HepG2 (cell line): ENCODE data around the gene CCDC88C. TPM values are rescaled to one million over a fixed set of nuclear protein-coding genes. Genes with fewer than 3 reads are reported as not detected.
A peak's percentile ranks its signal among the peaks of the same experiment; 100 is the strongest.

Experiments
- ATAC-seq: fragments of 200-7000 bp; cut with Tn5 transposase; 3 replicates; pipeline ENCODE4 v1.9.1; 2020; ENCODE audit warnings: mild to moderate bottlenecking, moderate library complexity
- BruUV-seq: library from RNA; stranded (reverse); fragments of 400-500 nt; replicated peaks from 2 replicates; lab custom pipeline; 2021; lab: Mats Ljungman, UMichigan
- CTCF ChIA-PET: fragments of 300-600 bp; formaldehyde crosslinking; extraction: SDS; loops from one replicate; lab custom pipeline; 2021; ENCODE audit warnings: low total read pairs, inconsistent platforms, low intra/inter-chr PET ratio; lab: Yijun Ruan, JAX
- POLR2A ChIA-PET: fragments of 350-600 bp; sonication (Branson Sonifier 250); formaldehyde crosslinking; loops from one replicate; lab custom pipeline; 2020; ENCODE audit warnings: antibody characterized with exemption, inconsistent platforms; lab: Yijun Ruan, JAX
- DNase-seq: peaks from one replicate; pipeline ENCODE4 v3.0.0-alpha.2; 2015; ENCODE audit warnings: low spot score
- FAIRE-seq: peaks from 3 replicates; lab custom pipeline; 2011; peaks lifted over from hg19 to GRCh38; lab: Jason Lieb, UNC
- H2AFZ ChIP-seq: one replicate; pipeline ENCODE4 v1.6.1; 2011; ENCODE audit warnings: low read length, inconsistent platforms
- H3K27ac ChIP-seq: fragments of 300-600 bp; 3 replicates; pipeline ENCODE4 v1.8.0; 2011; ENCODE audit warnings: mixed run types, mild to moderate bottlenecking, mixed read lengths, low read length, inconsistent platforms; ENCODE audit not compliant: insufficient read depth; ENCODE audit errors: extremely low read length
- H3K27me3 ChIP-seq, 2 experiments: fragments of 200-600 bp in 1 of 2; 2 replicates in 1 of 2; 3 replicates in 1 of 2; pipeline versions ENCODE4 v1.6.0 to v1.8.0; 2011; ENCODE audit warnings: low read length in 2 of 2, mild to moderate bottlenecking in 2 of 2, moderate library complexity in 2 of 2, inconsistent platforms in 1 of 2; ENCODE audit not compliant: insufficient read depth in 2 of 2, control insufficient read depth in 1 of 2
- H3K36me3 ChIP-seq, 2 experiments: fragments of 200-600 bp in 1 of 2; replicated peaks in 1 of 2; 2 replicates in 1 of 2; 3 replicates in 1 of 2; pipeline versions ENCODE4 v1.5.1 to v1.8.0; 2011; ENCODE audit warnings: low read length in 2 of 2, inconsistent platforms in 1 of 2; ENCODE audit not compliant: insufficient read depth in 2 of 2, control insufficient read depth in 1 of 2
- H3K4me1 ChIP-seq: 2 replicates; pipeline ENCODE4 v1.5.1; 2012; ENCODE audit warnings: low read length, inconsistent platforms; ENCODE audit not compliant: insufficient read depth
- H3K4me2 ChIP-seq: 2 replicates; pipeline ENCODE4 v1.6.0; 2011; ENCODE audit warnings: low read depth, low read length, inconsistent platforms
- H3K4me3 ChIP-seq, 3 experiments: fragments of 200-600 bp in 1 of 3; sonication (generic), shearing (Covaris generic) in 1 of 3; replicated peaks in 1 of 3; 2 replicates each; pipeline ENCODE4 v1.5.1; 2011 to 2016; ENCODE audit warnings: low read length in 3 of 3, inconsistent platforms in 2 of 3, low read depth in 2 of 3, mild to moderate bottlenecking in 2 of 3, control low read depth in 1 of 3, mixed read lengths in 1 of 3; ENCODE audit not compliant: insufficient read depth in 1 of 3
- H3K79me2 ChIP-seq: one replicate; pipeline ENCODE4 v1.6.1; 2011; ENCODE audit warnings: low read length, inconsistent platforms; ENCODE audit not compliant: insufficient read depth
- H3K9ac ChIP-seq: 2 replicates; pipeline ENCODE4 v1.6.0; 2011; ENCODE audit warnings: mild to moderate bottlenecking, low read depth, low read length, inconsistent platforms; ENCODE audit not compliant: insufficient read depth
- H3K9me3 ChIP-seq: 2 replicates; pipeline ENCODE4 v1.5.1; 2012; ENCODE audit warnings: mild to moderate bottlenecking, low read length
- H4K20me1 ChIP-seq: 2 replicates; pipeline ENCODE4 v1.6.0; 2011; ENCODE audit warnings: inconsistent platforms, mild to moderate bottlenecking, low read length, moderate library complexity; ENCODE audit not compliant: insufficient read depth
- PAX8 ChIP-seq: sonication (generic); formaldehyde crosslinking; IDR thresholded peaks from 2 replicates; pipeline ENCODE4 v1.8.0; 2022; ENCODE audit warnings: mild to moderate bottlenecking, missing genetic modification reagents, borderline replicate concordance
- SKI ChIP-seq: fragments of 450-650 bp; IDR thresholded peaks from one replicate; pipeline ENCODE4 v1.6.1; 2018; ENCODE audit warnings: mild to moderate bottlenecking; ENCODE audit not compliant: partially characterized antibody
- SP140L ChIP-seq: sonication (generic); formaldehyde crosslinking; IDR thresholded peaks from 2 replicates; pipeline ENCODE4 v1.4.0; 2020; ENCODE audit warnings: missing genetic modification reagents, borderline replicate concordance
- ZNF121 ChIP-seq: sonication (generic); formaldehyde crosslinking; IDR thresholded peaks from 2 replicates; pipeline ENCODE4 v1.5.0; 2020; ENCODE audit warnings: mild to moderate bottlenecking, missing genetic modification reagents
- ZNF460 ChIP-seq: sonication (generic); formaldehyde crosslinking; IDR thresholded peaks from 2 replicates; pipeline ENCODE4 v1.5.1; 2020; ENCODE audit warnings: missing genetic modification reagents, mild to moderate bottlenecking, borderline replicate concordance
- WGBS: methylation state at CpG from one replicate; pipeline ENCODE4 v1.1.6; 2017; ENCODE audit warnings: low lambda C conversion rate; 5-methylcytosine and 5-hydroxymethylcytosine counted together
- in situ Hi-C: cut with HindIII; loops from 2 replicates; pipeline ENCODE4 v1.10.0; 2017; ENCODE audit warnings: low pct_unique_long_range_greater_than_20kb; ENCODE audit not compliant: extremely low pct_ligation_motif_present
- intact Hi-C: fragments of 100-400 bp; cut with micrococcal nuclease; formaldehyde crosslinking; loops from one replicate; pipeline ENCODE4 v1.10.0; 2022; ENCODE audit not compliant: unreplicated experiment
- polyA plus RNA-seq, 8 experiments: library from polyadenylated mRNA; depleted of rRNA in 3 of 8; stranded (reverse) in 7 of 8; unstranded in 1 of 8; fragments of >200 nt; fragmentation: Illumina TruSeq in 4 of 8; extraction: Trizol in 4 of 8; gene quantifications; 2 replicates each; pipeline versions ENCODE4 v1.2.1 to v1.2.3, GENCODE V29; 2011 to 2016; ENCODE audit warnings: low read depth in 4 of 8, missing spikeins in 1 of 8, mixed read lengths in 1 of 8; ENCODE audit not compliant: insufficient read depth in 1 of 8
- total RNA-seq, 5 experiments: library from RNA; depleted of rRNA; stranded (reverse); fragments of >200 nt; fragmentation: Illumina TruSeq; extraction: Trizol; gene quantifications; 2 replicates each; pipeline ENCODE4 v1.2.3, GENCODE V29; 2016; ENCODE audit warnings: low read depth in 1 of 5
- TF ChIP-seq, protein P1 (sequence below): sonication (generic); formaldehyde crosslinking; IDR thresholded peaks from 2 replicates; pipeline ENCODE4 v1.5.0; 2020; ENCODE audit warnings: mild to moderate bottlenecking, missing genetic modification reagents, moderate library complexity

CCDC88C gene
- total and polyA plus RNA-seq, 2 of the 13 experiments (the other 11 are each of a cell fraction or from before 2014, with no cell fraction given), result 3.6 to 11.7 TPM

DNA sequence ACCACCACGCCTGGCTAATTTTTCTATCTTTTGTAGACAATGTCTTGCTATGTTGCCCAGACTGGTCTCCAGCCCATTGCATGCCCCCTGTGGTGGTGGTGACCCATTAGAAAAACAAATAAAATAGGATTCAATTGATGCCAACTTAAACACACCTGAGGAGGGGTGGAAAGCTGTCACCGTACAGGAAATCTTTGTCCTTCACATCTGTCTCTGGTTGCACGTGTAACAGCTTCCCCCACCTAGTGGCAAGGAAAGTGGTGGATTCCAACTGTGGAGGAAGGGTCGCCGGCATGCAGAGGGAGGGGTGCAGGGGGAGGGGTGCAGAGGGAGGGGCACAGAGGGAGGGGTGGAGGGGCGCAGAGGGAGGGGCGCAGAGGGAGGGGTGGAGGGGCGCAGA, 147.0 kb downstream of the CCDC88C start:
- POLR2A ChIA-PET, result no interaction called here
- H3K27ac ChIP-seq, result no peak overlapping the region
- no TSS peak for BruUV-seq
- no peaks in the 10 kb centered on the region for H4K20me1 ChIP-seq
- FAIRE-seq (no peak), DNase-seq (no peak), ATAC-seq (no peak)
- CTCF ChIA-PET, result no interaction called here
- no peak for TF ChIP-seq SKI
- no peak for TF ChIP-seq PAX8 (CRISPR knock-in tag)
- no peak for TF ChIP-seq SP140L (CRISPR knock-in tag)
- TF ChIP-seq, protein P1, sequence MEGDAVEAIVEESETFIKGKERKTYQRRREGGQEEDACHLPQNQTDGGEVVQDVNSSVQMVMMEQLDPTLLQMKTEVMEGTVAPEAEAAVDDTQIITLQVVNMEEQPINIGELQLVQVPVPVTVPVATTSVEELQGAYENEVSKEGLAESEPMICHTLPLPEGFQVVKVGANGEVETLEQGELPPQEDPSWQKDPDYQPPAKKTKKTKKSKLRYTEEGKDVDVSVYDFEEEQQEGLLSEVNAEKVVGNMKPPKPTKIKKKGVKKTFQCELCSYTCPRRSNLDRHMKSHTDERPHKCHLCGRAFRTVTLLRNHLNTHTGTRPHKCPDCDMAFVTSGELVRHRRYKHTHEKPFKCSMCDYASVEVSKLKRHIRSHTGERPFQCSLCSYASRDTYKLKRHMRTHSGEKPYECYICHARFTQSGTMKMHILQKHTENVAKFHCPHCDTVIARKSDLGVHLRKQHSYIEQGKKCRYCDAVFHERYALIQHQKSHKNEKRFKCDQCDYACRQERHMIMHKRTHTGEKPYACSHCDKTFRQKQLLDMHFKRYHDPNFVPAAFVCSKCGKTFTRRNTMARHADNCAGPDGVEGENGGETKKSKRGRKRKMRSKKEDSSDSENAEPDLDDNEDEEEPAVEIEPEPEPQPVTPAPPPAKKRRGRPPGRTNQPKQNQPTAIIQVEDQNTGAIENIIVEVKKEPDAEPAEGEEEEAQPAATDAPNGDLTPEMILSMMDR (CRISPR knock-in tag), result 0 out of 2 replicates have a peak, but pooled peaks have one; percentile 3
- intact Hi-C loops, result no loop called here
- 72% methylated on average over 8 of the region's 8 CpGs for WGBS
- H3K9me3 ChIP-seq, result no peaks in the 10 kb centered on the region
- H3K27me3 ChIP-seq, result no peaks in the 10 kb centered on the region
- no peaks in the 10 kb centered on the region for H3K4me1 ChIP-seq
- no peak overlapping the region for H3K4me3 ChIP-seq
- no peak overlapping the region for H3K4me2 ChIP-seq
- in situ Hi-C loops, result no loop called here
- no peak overlapping the region for H3K9ac ChIP-seq
- H3K79me2 ChIP-seq, result no peaks in the 10 kb centered on the region
- H3K36me3 ChIP-seq, result peaks cover 0 to 11% of the 10 kb centered on the region in 2 experiments; a peak in 2 of 5 replicates
- H2AFZ ChIP-seq, result no peak overlapping the region

DNA sequence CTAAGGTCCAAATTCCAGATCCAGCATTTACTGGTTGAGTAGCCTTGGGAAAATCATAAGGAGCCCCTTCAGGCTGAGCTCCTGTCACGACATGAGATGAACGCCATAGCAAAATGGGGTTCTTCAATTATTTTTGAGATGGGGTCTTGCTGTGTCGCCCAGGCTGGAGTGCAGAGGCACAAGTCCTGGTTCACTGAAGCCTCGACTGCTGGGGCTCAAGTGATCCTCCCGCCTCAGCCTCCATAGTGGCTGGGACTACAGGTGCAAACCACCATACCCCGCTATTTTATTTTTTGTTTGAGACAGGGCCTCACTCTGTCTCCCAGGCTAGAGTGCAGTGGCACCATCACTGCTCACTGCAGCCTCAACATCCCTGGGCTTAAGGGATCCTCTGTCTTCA, 147.4 kb downstream of the CCDC88C start:
- CTCF ChIA-PET, result no interaction called here
- intact Hi-C loops (no loop called here), in situ Hi-C loops (no loop called here)
- H3K27me3 ChIP-seq, result peaks cover 0 to 4% of the 10 kb centered on the region in 2 experiments; a peak in 3 of 5 replicates
- ATAC-seq (no peak), DNase-seq (no peak), FAIRE-seq (no peak)
- H3K4me1 ChIP-seq, result peaks cover under 1% of the 10 kb centered on the region; the same call in 1 of the 2 replicates
- H3K4me2 ChIP-seq, result no peak overlapping the region
- TF ChIP-seq ZNF460 (CRISPR knock-in tag) (no peak), ZNF121 (CRISPR knock-in tag) (peak; percentile 22; the same call in 1 of the 2 replicates)
- no peak overlapping the region for H3K9ac ChIP-seq
- 90% methylated on average over 5 of the region's 6 CpGs for WGBS
- no peaks in the 10 kb centered on the region for H3K9me3 ChIP-seq
- POLR2A ChIA-PET, result no interaction called here
- no peak overlapping the region for H3K27ac ChIP-seq
- no peaks in the 10 kb centered on the region for H4K20me1 ChIP-seq
- peaks cover 0 to 11% of the 10 kb centered on the region in 2 experiments; a peak in 2 of 5 replicates for H3K36me3 ChIP-seq
- H2AFZ ChIP-seq, result no peak overlapping the region
- H3K79me2 ChIP-seq, result no peaks in the 10 kb centered on the region
- no peak overlapping the region for H3K4me3 ChIP-seq
- no TSS peak for BruUV-seq
